ENCODE measurements around the gene AKT1. TPM values are rescaled to one million over a fixed set of nuclear protein-coding genes. Genes with fewer than 3 reads are reported as not detected.

The AKT1 gene
- total RNA-seq, 4 donors from 2014 or later: 66.6 to 93.7 (median 71.3) TPM

DNA sequence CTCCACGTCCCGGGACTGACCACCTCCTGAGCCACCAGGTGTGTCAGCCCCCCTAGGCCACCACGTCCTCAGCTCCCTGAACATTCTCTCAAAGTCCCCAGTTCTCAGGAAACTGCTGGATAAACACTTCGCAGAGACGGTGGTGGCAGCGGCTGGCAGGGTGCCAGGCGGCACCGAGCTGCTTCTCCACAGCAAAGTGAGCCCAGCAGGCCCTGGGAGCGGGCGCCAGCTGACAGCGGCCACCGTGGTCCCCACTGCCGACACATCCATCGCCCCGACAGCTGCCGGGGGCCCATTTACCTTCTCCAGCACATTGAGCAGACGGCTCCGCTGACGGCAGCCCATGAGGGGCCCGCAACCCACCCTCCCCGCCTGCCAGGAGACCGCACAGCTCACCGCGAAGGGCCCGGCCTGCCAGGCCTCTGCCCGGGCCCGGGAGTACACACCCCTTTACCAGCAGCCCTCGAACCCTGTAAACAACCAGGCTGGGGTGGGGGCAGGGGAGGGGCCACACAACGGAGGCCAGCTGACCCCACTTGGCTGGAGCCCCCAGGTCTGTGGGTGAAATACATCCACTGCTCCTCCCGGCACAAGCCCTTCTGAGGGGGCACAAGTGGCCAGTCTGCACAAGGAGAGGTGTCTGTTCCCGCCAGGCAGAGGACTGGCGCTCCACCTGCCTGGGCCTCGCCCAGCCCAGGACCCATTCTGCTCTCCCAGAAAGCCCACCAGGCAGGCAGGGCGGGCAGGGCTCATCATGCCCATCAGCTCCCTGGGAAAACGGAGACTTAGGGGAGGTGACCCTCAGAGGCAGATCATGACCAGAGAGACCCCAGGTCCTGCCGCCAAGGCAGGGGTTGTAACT, 10.5 kb downstream of the AKT1 start:
- no peak for DNase-seq
- peak overlapping the region in 1 of 4 donors; percentile 17 for H3K27ac ChIP-seq
- H3K36me3 ChIP-seq: peaks cover 0 to 81% (median 17%) of the 10 kb centered on the region in 3 donors
- H3K27me3 ChIP-seq: no peaks in the 10 kb centered on the region
- 100% methylated on average over 2 to 4 of the region's 36 CpGs for WGBS, 2 donors
- no peaks in the 10 kb centered on the region for H3K9me3 ChIP-seq
- H3K4me1 ChIP-seq: peaks cover 15 to 94% (median 20%) of the 10 kb centered on the region in 3 donors
- H3K4me3 ChIP-seq: no peak overlapping the region
- TF ChIP-seq POLR2A (IDR thresholded peaks at IDR 0.05): no peak
- TF ChIP-seq, protein P1, sequence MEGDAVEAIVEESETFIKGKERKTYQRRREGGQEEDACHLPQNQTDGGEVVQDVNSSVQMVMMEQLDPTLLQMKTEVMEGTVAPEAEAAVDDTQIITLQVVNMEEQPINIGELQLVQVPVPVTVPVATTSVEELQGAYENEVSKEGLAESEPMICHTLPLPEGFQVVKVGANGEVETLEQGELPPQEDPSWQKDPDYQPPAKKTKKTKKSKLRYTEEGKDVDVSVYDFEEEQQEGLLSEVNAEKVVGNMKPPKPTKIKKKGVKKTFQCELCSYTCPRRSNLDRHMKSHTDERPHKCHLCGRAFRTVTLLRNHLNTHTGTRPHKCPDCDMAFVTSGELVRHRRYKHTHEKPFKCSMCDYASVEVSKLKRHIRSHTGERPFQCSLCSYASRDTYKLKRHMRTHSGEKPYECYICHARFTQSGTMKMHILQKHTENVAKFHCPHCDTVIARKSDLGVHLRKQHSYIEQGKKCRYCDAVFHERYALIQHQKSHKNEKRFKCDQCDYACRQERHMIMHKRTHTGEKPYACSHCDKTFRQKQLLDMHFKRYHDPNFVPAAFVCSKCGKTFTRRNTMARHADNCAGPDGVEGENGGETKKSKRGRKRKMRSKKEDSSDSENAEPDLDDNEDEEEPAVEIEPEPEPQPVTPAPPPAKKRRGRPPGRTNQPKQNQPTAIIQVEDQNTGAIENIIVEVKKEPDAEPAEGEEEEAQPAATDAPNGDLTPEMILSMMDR (IDR thresholded peaks at IDR 0.05): no peak
- intact Hi-C loops (cut with DNase I): no loop called here

DNA sequence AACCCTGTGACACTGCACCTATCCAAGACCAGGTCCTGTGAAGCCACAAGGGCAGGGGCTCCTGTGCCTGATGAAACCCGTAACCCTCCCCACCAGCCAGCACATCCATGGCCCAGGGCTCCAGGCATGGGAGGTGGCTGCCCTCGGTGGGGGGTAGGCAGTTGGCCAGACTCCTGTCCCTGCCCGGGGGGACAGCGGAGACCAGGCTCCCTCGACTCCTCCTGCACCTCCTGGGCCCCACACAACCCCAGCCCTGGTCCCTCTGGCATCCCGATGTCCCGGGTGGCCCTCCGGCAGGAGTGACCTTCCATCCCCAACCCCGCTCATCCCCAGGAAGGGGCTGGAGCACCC, 11.4 kb downstream of the AKT1 start:
- peaks cover 15 to 86% (median 19%) of the 10 kb centered on the region in 3 donors for H3K4me1 ChIP-seq
- H3K27ac ChIP-seq: peak overlapping the region in 1 of 4 donors; percentile 39

DNA sequence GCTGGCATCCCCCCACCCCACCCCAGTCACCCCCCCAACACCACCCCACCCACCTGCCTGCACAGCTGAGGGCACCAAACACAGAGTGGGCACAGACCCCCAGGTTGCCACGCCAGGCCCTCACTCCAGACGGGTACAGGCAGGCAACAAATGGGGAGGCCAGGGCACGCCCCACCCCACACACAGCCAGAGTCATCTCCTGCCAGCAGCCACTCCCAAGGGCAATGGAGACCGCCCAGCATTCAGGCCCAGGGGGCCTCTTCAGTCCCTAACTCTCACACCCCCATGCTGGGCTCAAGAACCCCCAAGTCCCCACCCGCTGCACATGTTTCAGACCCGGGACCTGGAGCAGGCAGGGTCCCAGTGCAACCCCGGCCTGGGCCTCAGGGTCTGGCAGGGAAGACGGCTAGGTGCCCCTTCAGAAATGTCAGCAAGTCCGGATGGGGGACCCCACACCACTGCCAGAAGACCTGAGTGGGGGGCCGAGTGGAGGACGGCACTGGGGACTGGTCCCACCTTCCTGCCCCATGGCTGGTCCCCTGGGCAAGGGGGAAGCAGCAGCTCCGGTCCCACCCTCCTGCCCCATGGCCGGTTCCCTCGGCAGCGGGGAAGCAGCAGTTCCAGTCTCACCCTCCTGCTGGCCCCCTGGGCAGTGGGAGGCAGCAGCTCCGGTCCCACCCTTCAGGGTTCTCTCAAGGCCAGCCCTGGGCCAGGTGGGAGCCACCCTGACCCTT, 11.9 kb downstream of the AKT1 start:
- intact Hi-C loops (cut with DNase I): no loop called here
- TF ChIP-seq POLR2A (IDR thresholded peaks at IDR 0.05): no peak
- TF ChIP-seq, protein P1 (IDR thresholded peaks at IDR 0.05): no peak
- no peak for DNase-seq
- Histone ChIP-seq H3K36me3 (peaks cover 0 to 81% (median 11%) of the 10 kb centered on the region in 3 donors), H3K27ac (peak overlapping the region in 1 of 4 donors; percentile 39), H3K27me3 (no peaks in the 10 kb centered on the region), H3K4me1 (peaks cover 14 to 81% (median 15%) of the 10 kb centered on the region in 3 donors), H3K4me3 (no peak overlapping the region), H3K9me3 (no peaks in the 10 kb centered on the region)
- WGBS, 2 donors: 86 to 100% methylated on average over 1 to 5 of the region's 16 CpGs

More for the DNA sequence above, 11.4 kb downstream of the AKT1 start:
- intact Hi-C loops (cut with DNase I): no loop called here
- peaks cover 0 to 81% (median 13%) of the 10 kb centered on the region in 3 donors for H3K36me3 ChIP-seq
- TF ChIP-seq POLR2A (IDR thresholded peaks at IDR 0.05): no peak
- TF ChIP-seq, protein P1 (IDR thresholded peaks at IDR 0.05): no peak
- H3K4me3 ChIP-seq: no peak overlapping the region
- 91% methylated on average over 4 of the region's 9 CpGs; no CpG with 5 or more reads in 1 of the 2 donors for whole genome bisulfite sequencing, 2 donors
- no peaks in the 10 kb centered on the region for H3K27me3 ChIP-seq
- no peak for DNase-seq
- no peaks in the 10 kb centered on the region for H3K9me3 ChIP-seq

DNA sequence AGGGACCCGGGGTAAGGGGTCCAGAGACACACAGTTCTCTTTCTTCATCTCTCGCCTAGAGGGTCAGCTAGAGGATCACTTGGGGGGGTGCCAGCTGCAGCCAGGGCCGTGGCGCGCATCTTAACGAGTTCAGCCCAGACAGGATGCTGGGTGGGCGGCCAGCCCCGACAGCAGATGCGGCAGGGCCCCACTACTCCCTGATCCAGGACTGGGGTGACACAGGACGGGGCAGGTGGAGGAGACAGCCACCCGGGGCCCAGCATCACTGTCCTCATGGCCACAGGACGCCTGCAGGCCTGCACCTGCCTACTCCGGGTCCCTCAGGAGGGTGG, 12.8 kb downstream of the AKT1 start:
- no peak overlapping the region for H3K4me3 ChIP-seq
- peaks cover 12 to 74% (median 14%) of the 10 kb centered on the region in 3 donors for H3K4me1 ChIP-seq
- no peak for DNase-seq
- 90% methylated on average over 2 of the region's 13 CpGs; no CpG with 5 or more reads in 1 of the 2 donors for WGBS, 2 donors
- TF ChIP-seq, protein P1 (IDR thresholded peaks at IDR 0.05): no peak
- no peak for TF ChIP-seq POLR2A (IDR thresholded peaks at IDR 0.05)
- no peak overlapping the region for H3K27ac ChIP-seq
- no peaks in the 10 kb centered on the region for H3K27me3 ChIP-seq
- intact Hi-C loops (cut with DNase I): no loop called here
- no peaks in the 10 kb centered on the region for H3K9me3 ChIP-seq
- peaks cover 0 to 78% (median 11%) of the 10 kb centered on the region in 3 donors for H3K36me3 ChIP-seq
